Fibroblast of the aortic adventitia (primary cell): ENCODE data around the gene HMGXB3. TPM values are rescaled to one million over a fixed set of nuclear protein-coding genes. Genes with fewer than 3 reads are reported as not detected.
"Not testable (repeated sequence)": the region's sequence is repeated elsewhere in the genome, so short reads cannot be mapped to it uniquely, and the experiment has no call there.

Experiments
- DNase-seq: peaks from one replicate; pipeline ENCODE4 v3.0.0-alpha.2; 2010; ENCODE audit warnings: low read depth
- H3K4me3 ChIP-seq: 2 replicates; pipeline ENCODE4 v1.5.1; 2011; ENCODE audit warnings: low read depth, mild to moderate bottlenecking, control low read depth, low read length, moderate library complexity
- CTCF ChIP-seq: IDR thresholded peaks from 2 replicates; pipeline ENCODE4 v1.5.1; 2011; ENCODE audit warnings: mild to moderate bottlenecking, low read length, control low read depth, inconsistent platforms; ENCODE audit not compliant: insufficient read depth
- total RNA-seq: library from RNA; depleted of rRNA; stranded (reverse); fragments of >200 nt; gene quantifications from 2 replicates; pipeline ENCODE4 v1.2.3, GENCODE V29; 2012; ENCODE audit warnings: low replicate concordance

Gene HMGXB3
- total RNA-seq, 1 donor = 35.4 TPM

- no peak overlapping the region for H3K4me3 ChIP-seq
- DNase-seq = no peak
- no peak for TF ChIP-seq CTCF
Observed at GRCh38 chr5:150043657-150044328, 43.3 kb downstream of the HMGXB3 start.

GRCh38 chr5:150044329-150044681 is 43.8 kb downstream of the HMGXB3 start:
- DNase-seq = peak; percentile 78
- TF ChIP-seq CTCF = no peak
- H3K4me3 ChIP-seq = no peak overlapping the region

GRCh38 chr5:150044712-150045111 is 44.2 kb downstream of the HMGXB3 start:
- no peak for DNase-seq
- TF ChIP-seq CTCF = no peak
- H3K4me3 ChIP-seq = no peak overlapping the region

- no peak for TF ChIP-seq CTCF
- no peak for DNase-seq
- no peak overlapping the region for H3K4me3 ChIP-seq
Observed at GRCh38 chr5:150045549-150045948, 45.0 kb downstream of the HMGXB3 start.

- H3K4me3 ChIP-seq = no peak overlapping the region
- no peak for DNase-seq
- TF ChIP-seq CTCF = no peak
Observed at GRCh38 chr5:150046031-150046430, 45.5 kb downstream of the HMGXB3 start.

GRCh38 chr5:150050172-150050811 is 49.8 kb downstream of the HMGXB3 start:
- DNase-seq, H3K4me3 ChIP-seq: not testable (repeated sequence)

GRCh38 chr5:150051657-150052195 is 51.2 kb downstream of the HMGXB3 start:
- no peak overlapping the region for H3K4me3 ChIP-seq
- no peak for TF ChIP-seq CTCF
- no peak for DNase-seq
